ENCODE measurements around the gene GPC1.

Gene GPC1

GRCh38 chr2:240440704-240441320 is 5.3 kb downstream of the GPC1 start:
- DNase-seq (ENCODE audit: low read depth), result no peak
- no peak overlapping the region for H3K4me3 ChIP-seq (ENCODE audit: low read depth, low read length)
- TF ChIP-seq CTCF (IDR thresholded peaks at IDR 0.05; ENCODE audit: low read depth, low read length, missing control alignments), result no peak

GRCh38 chr2:240441326-240441992 is 6.0 kb downstream of the GPC1 start:
- no peak for TF ChIP-seq CTCF (IDR thresholded peaks at IDR 0.05; ENCODE audit: low read depth, low read length, missing control alignments)
- no peak for DNase-seq (ENCODE audit: low read depth)

GRCh38 chr2:240441993-240442411 is 6.5 kb downstream of the GPC1 start:
- no peak overlapping the region for H3K4me3 ChIP-seq (ENCODE audit: low read depth, low read length)
- no peak for TF ChIP-seq CTCF (IDR thresholded peaks at IDR 0.05; ENCODE audit: low read depth, low read length, missing control alignments)
- no peak for DNase-seq (ENCODE audit: low read depth)

More at GRCh38 chr2:240441326-240441992, 6.0 kb downstream of the GPC1 start:
- no peak overlapping the region for H3K4me3 ChIP-seq (ENCODE audit: low read depth, low read length)

- no peak for TF ChIP-seq CTCF (IDR thresholded peaks at IDR 0.05; ENCODE audit: low read depth, low read length, missing control alignments)
- DNase-seq (ENCODE audit: low read depth), result no peak
- H3K4me3 ChIP-seq (ENCODE audit: low read depth, low read length), result no peak overlapping the region
Observed at GRCh38 chr2:240442891-240443715, 7.6 kb downstream of the GPC1 start.

GRCh38 chr2:240443891-240444301 is 8.4 kb downstream of the GPC1 start:
- no peak overlapping the region for H3K4me3 ChIP-seq (ENCODE audit: low read depth, low read length)
- no peak for TF ChIP-seq CTCF (IDR thresholded peaks at IDR 0.05; ENCODE audit: low read depth, low read length, missing control alignments)
- no peak for DNase-seq (ENCODE audit: low read depth)

- no peak for TF ChIP-seq CTCF (IDR thresholded peaks at IDR 0.05; ENCODE audit: low read depth, low read length, missing control alignments)
- H3K4me3 ChIP-seq (ENCODE audit: low read depth, low read length), result no peak overlapping the region
- DNase-seq (ENCODE audit: low read depth), result no peak
Observed at GRCh38 chr2:240444464-240444863, 9.0 kb downstream of the GPC1 start.

All from GM12864 (cell line).